ENCODE results near the gene MT1A. TPM values are rescaled to one million over a fixed set of nuclear protein-coding genes. Genes with fewer than 3 reads are reported as not detected.

The MT1A gene
- total and polyA plus RNA-seq, 2 of the 8 experiments (the other 6 are each of a cell fraction or from before 2014, with no cell fraction given): not detected

DNA sequence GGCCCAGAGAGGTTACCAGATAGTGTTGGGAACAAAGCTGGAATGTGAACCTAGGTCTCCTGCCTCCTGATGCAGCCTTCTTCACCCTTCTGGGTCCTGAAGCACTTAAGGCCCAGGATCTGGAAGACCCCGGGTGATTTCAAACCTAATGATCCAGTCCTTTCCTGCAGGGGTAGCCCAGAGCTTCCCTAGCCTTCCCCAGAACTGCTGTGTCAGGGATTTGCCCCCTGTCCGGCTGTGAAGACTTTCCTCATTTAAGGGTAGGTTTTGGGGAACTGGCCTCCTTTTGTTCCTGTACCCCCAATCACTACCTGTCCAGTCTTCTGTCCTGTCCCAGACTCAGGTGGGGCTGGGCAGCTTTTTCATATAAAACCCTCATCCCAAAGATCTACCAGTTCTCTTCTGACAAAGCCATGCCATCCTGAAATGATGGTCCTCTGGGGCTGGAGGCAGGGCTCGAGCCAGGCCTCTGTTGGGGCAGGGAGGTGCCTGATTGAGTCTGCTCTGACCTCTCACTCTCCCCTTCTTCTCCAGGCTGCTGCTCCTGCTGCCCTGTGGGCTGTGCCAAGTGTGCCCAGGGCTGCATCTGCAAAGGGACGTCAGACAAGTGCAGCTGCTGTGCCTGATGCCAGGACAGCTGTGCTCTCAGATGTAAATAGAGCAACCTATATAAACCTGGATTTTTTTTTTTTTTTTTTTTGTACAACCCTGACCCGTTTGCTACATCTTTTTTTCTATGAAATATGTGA is 45.1 kb downstream of the MT1A start:
- ChIA-PET CTCF (ENCODE audit: partially characterized antibody) (interaction anchor here (0.9 to 4.5 kb wide), 8 partner anchors 11 to 168 kb away, joined by 3 to 37 read pairs (median 4); no protein-coding TSS in a partner anchor), POLR2A (ENCODE audit: partially characterized antibody) (interaction anchor here (0.6 to 12.9 kb wide), 17 partner anchors 7 to 163 kb away, joined by 3 to 205 read pairs (median 5); partner anchors contain the start of genes MT1E, MT1F, MT1G and MT1H)
- Histone ChIP-seq H4K8ac (ENCODE audit: extremely low read depth, insufficient read depth, low read length) (no peak overlapping the region), H4K20me1 (replicated peaks in 1 of 2; ENCODE audit: control insufficient read depth in 1 of 2, insufficient read depth in 2 of 2, low read length in 2 of 2) (peaks cover 0 to 1% of the 10 kb centered on the region in 2 experiments), H2BK12ac (ENCODE audit: low read depth, low read length) (no peak overlapping the region), H3K14ac (ENCODE audit: insufficient read length) (no peak overlapping the region), H3K18ac (ENCODE audit: extremely low read depth, low read length) (no peak overlapping the region; the same call in 1 of the 2 replicates), H3K4me3 (ENCODE audit: extremely low read depth in 1 of 4, insufficient read depth in 2 of 4, low read depth in 3 of 4, low read length in 4 of 4) (peak overlapping the region in 2 of 4 experiments; percentile 76 to 77; a peak in 3 of 8 replicates), H3K4me1 (replicated peaks in 1 of 4; ENCODE audit: control insufficient read depth in 3 of 4, insufficient read depth in 4 of 4, low read length in 3 of 4) (peaks cover 0 to 19% (median 8%) of the 10 kb centered on the region in 4 experiments; a peak in 6 of 7 replicates), H3K79me1 (ENCODE audit: low read depth, low read length) (no peaks in the 10 kb centered on the region; the same call in 1 of the 2 replicates), H3K27ac (ENCODE audit: low read depth, low read length) (no peak overlapping the region), H3K9ac (replicated peaks in 1 of 4; ENCODE audit: extremely low read depth in 1 of 4, low read depth in 3 of 4, low read length in 3 of 4) (no peak overlapping the region), H3K9me3 (ENCODE audit: insufficient read depth in 2 of 2, low read depth in 1 of 2, low read length in 1 of 2) (no peaks in the 10 kb centered on the region), H3K23me2 (ENCODE audit: low read depth, low read length) (peaks cover 10% of the 10 kb centered on the region), H3K79me2 (ENCODE audit: control insufficient read depth in 1 of 2, insufficient read depth in 2 of 2, low read length in 2 of 2) (no peaks in the 10 kb centered on the region), H3K56ac (replicated peaks; ENCODE audit: insufficient read length, low read depth, low read length) (no peak overlapping the region), H3K27me3 (replicated peaks in 1 of 4; ENCODE audit: control insufficient read depth in 3 of 4, extremely low read depth in 1 of 4, insufficient read depth in 3 of 4, low read length in 3 of 4) (peaks cover 0 to 34% (median 20%) of the 10 kb centered on the region in 4 experiments; a peak in 5 of 7 replicates), H3K4ac (replicated peaks; ENCODE audit: insufficient read length, low read depth, low read length) (no peak overlapping the region), H2BK15ac (ENCODE audit: low read length) (no peak overlapping the region), H4K91ac (replicated peaks; ENCODE audit: insufficient read length, low read length) (no peak overlapping the region), H2BK20ac (ENCODE audit: low read length) (no peak overlapping the region), H2AFZ (ENCODE audit: low read length) (no peak overlapping the region), H3K4me2 (ENCODE audit: insufficient read depth in 1 of 2, low read depth in 2 of 2, low read length in 2 of 2) (peak overlapping the region; percentile 97 to 100), H3K36me3 (ENCODE audit: control insufficient read depth in 2 of 4, insufficient read depth in 4 of 4, low read length in 3 of 4) (peaks cover 0 to 3% (median 0%) of the 10 kb centered on the region in 4 experiments; a peak in 1 of 8 replicates), H2AK5ac (ENCODE audit: low read depth, low read length) (no peak overlapping the region), H2BK5ac (ENCODE audit: low read depth, low read length) (no peak overlapping the region), H2BK120ac (replicated peaks; ENCODE audit: low read depth, low read length) (no peak overlapping the region), H3K23ac (ENCODE audit: insufficient read length) (no peak overlapping the region), H4K5ac (ENCODE audit: insufficient read length, low read depth, low read length) (no peak overlapping the region)
- FAIRE-seq (no peak), DNase-seq (ENCODE audit: low read depth in 1 of 2, low spot score in 2 of 2) (no peak)
- WGBS, 2 experiments (ENCODE audit: extremely low coverage in 1 of 2, insufficient coverage in 1 of 2, insufficient read length in 1 of 2, insufficient replicate concordance in 2 of 2, low coverage in 1 of 2, low lambda C conversion rate in 2 of 2, missing lambda C conversion rate in 1 of 2): 74% methylated on average over 5 of the region's 5 CpGs; no CpG with 5 or more reads in 1 of the 2 experiments
- TF ChIP-seq CTBP2 (IDR thresholded peaks at IDR 0.05; ENCODE audit: borderline replicate concordance, insufficient read depth, insufficient read length, low read length) (no peak), MAFK (IDR thresholded peaks at IDR 0.05; ENCODE audit: low read depth, low read length) (peak; percentile 69; the same call in 1 of the 2 replicates)

All from H1 (cell line).